ENCODE results near the gene MPV17L.
"Not testable (repeated sequence)": the region's sequence is repeated elsewhere in the genome, so short reads cannot be mapped to it uniquely, and the experiment has no call there.

The MPV17L gene

DNA sequence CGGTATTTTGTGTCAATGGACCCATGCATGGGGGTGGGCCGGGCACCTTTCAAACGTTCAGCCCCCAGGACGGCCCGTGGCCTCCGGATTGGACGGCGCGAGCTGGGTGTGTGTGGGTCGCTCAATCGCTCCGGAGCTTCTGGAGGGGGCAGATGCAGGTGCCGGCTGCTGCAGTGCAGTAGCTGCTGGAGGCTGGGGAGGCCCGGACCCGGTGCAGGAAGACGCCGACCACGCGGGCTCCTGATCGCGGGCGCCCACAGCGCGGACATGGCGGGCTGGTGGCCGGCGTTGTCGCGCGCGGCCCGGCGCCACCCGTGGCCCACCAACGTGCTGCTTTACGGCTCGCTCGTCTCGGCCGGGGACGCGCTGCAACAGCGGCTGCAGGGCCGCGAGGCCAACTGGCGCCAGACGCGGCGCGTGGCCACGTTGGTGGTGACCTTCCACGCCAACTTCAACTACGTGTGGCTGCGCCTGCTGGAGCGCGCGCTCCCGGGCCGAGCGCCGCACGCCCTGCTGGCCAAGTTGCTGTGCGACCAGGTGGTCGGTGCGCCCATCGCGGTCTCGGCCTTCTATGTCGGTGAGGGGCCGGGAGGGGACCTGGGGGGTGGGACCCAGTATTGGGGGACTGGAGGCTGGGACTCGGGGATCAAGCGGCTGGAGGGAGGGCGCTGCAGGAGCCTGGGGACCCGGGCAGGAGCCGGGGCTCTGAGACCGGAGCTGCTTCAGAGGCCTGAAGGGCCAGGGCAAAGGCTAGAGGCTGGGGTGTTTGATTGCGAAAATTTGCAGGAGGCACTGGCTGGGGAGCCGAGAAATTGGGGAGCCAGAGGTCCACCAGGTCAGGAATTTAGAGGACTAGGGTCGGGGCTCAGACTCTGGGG is at the start of gene MPV17L:
Gene MPV17L (plus strand): TSS at position 124 of the 878 bp plus-strand sequence. CDS start 144 bp downstream, at position 268.
- DNase-seq (ENCODE audit: low read depth), result not testable (repeated sequence)

DNA sequence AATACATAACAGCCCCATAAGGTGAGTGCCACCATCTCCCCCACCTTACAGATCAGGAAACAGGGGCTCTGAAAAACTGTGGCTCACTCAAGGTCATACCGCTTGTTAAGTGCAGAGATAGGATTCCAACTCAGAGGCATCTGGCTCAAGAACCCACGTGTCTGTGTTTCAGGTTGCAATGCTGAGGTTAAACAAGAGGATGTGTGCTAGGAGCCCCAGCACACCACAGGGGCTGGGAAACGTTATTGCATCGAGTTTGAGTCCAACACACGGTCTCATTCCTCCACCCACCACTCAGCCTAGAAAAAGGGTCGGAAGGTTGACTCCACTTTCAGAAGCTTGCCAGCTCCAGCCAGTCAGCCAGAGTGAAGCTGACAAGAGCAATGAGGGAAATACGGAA is 46.8 kb upstream of the MPV17L start:
- DNase-seq (ENCODE audit: low read depth), result not testable (repeated sequence)

- not testable (repeated sequence) for DNase-seq (ENCODE audit: low read depth)
Observed at GRCh38 chr16:15351251-15351650, 44.3 kb upstream of the MPV17L start.

DNA sequence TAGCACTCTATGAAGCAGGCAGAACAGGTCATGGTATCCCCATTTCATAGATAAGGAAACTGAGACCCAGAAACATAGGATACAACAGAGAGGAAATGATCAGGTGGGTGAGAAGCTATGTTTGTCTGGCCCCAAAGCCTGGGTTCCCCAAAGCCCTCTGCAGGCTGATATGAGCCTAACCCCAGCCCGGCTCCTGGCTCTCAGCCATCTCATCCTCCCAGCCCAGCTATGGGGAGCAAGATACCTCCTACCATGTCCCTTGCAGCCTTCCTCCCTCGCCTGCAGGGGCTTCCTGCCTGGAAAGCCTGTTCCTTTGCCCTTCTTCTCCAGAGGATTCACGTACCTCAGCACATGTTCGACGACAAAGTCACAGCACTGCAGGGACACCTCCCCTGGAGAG is 43.8 kb upstream of the MPV17L start:
- not testable (repeated sequence) for DNase-seq (ENCODE audit: low read depth)

GRCh38 chr16:15352852-15353251 is 42.7 kb upstream of the MPV17L start:
- DNase-seq (ENCODE audit: low read depth), result not testable (repeated sequence)

DNA sequence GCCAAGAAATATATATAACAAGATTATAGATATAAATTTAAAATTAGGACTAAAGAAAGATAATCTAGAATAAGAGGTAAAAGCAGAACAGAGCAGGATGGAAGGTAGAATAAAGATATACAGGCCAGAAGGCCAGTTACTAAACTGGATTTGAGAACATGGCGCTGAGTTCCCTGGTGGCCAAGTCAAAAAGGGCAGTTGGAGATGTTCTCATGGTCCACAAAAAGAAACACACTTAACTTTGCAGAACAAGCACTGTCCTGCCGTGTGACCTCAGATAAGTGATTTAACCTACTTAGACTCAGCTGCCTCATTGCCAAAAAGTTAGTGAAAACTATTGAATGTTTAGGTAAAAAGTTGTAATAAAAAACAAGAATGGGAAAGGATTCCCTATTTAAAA is 40.7 kb upstream of the MPV17L start:
- not testable (repeated sequence) for DNase-seq (ENCODE audit: low read depth)

DNA sequence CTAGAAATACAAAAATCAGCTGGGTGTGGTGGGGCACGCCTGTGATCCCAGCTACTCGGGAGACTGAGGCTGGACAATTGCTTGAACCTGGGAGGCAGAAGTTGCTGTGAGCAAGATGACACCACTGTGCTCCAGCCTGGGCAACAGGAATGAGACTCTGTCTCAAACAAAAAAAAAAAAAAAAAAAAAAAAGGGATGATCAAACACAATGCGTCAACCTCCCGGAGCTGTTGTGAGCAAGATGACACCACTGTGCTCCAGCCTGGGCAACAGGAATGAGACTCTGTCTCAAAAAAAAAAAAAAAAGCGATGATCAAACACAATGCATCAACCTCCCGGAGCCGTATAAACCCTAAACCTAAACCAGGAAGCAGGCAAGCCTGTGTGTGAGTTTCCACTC is 38.1 kb upstream of the MPV17L start:
- DNase-seq (ENCODE audit: low read depth), result not testable (repeated sequence)

GRCh38 chr16:15378194-15378593 is 17.4 kb upstream of the MPV17L start, which contains the start of gene NPIPA5:
NPIPA5 (minus strand) TSS chr16:15378294; CDS start chr16:15378294, 0 bp downstream.
- not testable (repeated sequence) for DNase-seq (ENCODE audit: low read depth)

DNA sequence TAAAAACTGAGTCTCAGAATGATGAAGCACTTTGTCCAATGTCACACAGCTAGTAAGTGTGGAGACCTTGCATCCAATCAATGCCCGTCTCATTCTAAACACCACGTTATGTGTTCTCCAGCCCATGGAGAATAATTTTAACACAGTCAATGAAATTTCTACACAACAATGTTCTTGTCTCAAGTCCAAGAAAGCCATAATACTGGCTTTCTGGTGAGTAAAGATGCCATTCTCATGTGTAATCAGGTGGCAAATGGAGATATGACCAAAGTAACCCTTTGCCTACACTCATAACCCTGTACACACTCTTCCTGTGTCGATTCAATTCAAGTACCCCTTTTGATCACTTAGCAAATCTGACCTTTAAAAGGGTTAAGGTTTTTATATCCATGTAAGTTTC is 12.7 kb upstream of the MPV17L start:
- DNase-seq (ENCODE audit: low read depth), result not testable (repeated sequence)

- DNase-seq (ENCODE audit: low read depth), result not testable (repeated sequence)
Observed at GRCh38 chr16:15388060-15388459, 7.5 kb upstream of the MPV17L start.

DNA sequence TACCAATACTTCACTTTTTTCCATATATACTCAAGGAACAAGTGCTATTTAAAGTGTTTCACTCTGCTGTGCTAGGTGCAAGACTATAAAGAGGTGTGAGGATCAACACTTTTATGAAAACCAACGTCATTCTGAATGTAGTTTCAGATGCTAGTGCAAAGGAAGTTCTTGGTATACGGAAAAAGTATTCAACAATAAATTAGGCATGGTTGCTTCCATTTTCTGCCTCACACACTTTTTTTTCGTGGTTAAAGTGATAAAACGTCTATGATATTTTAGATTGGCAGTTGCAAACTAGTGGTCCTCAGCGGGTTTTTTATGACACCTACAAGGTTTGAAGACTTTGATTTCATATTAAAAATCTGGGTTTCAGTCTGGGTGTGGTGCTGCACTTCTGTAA is 5.6 kb upstream of the MPV17L start:
- not testable (repeated sequence) for DNase-seq (ENCODE audit: low read depth)

- DNase-seq (ENCODE audit: low read depth), result not testable (repeated sequence)
Observed at GRCh38 chr16:15393025-15393424, 2.5 kb upstream of the MPV17L start.

GRCh38 chr16:15396509-15396829 is 915 bp downstream of the MPV17L start:
- DNase-seq (ENCODE audit: low read depth), result not testable (repeated sequence)

GRCh38 chr16:15396948-15397594 is 1.5 kb downstream of the MPV17L start:
- DNase-seq (ENCODE audit: low read depth), result no peak

DNA sequence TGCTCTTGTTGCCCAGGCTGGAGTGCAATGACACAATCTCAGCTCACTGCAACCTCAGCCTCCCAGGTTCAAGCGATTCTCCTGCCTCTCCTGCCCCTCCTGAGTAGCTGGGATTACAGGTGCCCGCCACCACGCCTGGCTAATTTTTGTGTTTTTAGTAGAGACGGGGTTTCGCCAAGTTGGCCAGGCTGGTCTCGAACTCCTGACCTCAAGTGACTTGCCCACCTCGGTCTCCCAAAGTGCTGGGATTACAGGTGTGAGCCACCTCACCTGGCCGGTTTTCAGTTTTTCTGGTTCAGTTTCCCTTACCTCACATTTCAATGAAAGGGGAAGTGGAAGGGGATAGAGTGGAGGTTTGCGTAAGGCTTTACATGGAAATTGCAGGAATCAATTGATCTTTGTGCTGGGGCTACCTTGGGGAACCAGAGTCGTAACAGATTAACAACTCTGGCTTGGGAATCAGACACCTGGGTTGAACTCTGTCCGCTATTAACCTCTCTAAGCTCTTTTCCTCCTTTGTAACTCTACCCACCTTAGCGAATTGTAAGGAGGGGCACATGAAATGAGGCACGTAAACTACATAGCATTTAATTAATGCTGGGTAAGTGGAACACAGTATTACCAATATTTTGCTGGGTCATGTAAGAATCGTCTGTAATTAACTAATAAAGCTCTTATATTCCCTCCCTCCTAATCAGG is 3.2 kb downstream of the MPV17L start:
- DNase-seq (ENCODE audit: low read depth), result no peak

- no peak for DNase-seq (ENCODE audit: low read depth)
Observed at GRCh38 chr16:15399317-15399716, 3.8 kb downstream of the MPV17L start.

DNA sequence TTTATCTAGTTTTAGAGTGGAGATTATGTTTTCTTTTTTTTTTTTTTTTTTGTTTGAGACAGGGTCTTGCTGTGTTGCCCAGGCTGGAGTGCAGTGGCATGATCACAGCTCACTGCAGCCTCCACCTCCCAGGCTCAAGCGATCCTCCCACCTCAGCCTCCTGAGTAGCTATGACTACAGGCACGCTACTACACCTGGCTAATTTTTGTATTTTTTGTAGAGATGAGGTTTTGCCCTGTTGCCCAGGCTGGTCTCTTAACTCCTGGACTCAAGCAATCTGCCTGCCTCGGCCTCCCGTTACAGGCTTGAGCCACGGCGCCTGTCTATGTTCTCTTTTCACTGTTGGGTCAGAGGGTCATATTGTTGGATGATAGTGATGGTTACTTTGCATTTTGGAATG is 4.8 kb downstream of the MPV17L start:
- DNase-seq (ENCODE audit: low read depth), result not testable (repeated sequence)

GRCh38 chr16:15401972-15402371 is 6.4 kb downstream of the MPV17L start:
- no peak for DNase-seq (ENCODE audit: low read depth)

GRCh38 chr16:15403392-15403995 is 7.9 kb downstream of the MPV17L start:
- no peak for DNase-seq (ENCODE audit: low read depth)

DNA sequence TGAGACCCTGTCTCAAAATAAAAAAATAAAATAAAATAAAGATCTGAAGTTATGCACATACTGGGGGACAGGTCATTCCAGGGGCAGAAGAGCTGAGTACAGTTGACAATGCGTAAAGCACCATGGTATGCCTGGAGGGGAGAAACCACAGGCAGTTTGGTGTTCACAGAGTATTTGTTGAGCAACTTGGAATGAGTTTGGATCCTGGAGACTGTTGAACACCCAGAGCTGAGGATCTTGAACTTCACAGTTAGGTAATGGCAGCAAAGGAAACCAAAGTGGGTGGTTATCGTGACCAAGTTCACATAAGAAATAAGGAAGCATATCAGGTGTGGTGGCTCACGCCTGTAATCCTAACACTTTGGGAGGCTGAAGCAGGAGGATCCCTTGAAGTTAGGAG is 8.5 kb downstream of the MPV17L start:
- DNase-seq (ENCODE audit: low read depth), result not testable (repeated sequence)

DNA sequence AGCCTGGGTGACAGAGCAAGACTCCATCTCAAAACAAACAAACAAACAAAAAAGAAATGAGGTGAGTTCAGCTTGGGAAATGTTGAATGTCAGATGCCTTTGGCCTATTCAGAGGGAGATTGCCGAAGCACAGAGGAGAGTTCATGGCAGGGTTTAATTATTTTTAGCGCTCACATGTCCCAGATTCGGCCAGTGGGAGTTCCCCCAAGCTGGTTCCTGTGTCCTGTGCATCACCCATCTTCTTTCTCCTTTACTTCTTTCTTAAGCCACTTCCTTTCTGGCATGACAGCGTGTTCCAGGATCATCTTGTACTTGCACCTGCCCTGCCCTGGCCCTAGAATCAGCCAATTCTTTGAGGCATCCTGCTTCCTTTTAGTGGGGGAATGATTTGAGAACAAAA is 9.2 kb downstream of the MPV17L start:
- DNase-seq (ENCODE audit: low read depth), result no peak

- not testable (repeated sequence) for DNase-seq (ENCODE audit: low read depth)
Observed at GRCh38 chr16:15407756-15408155, 12.2 kb downstream of the MPV17L start.
